RWPE1 (cell line): Measurements from ENCODE around the gene RAPGEF2.

Experiments
- CTCF ChIA-PET: fragments of 350-600 bp; sonication (Branson Sonifier 250); formaldehyde crosslinking; extraction: SDS; loops from one replicate; lab custom pipeline; 2021; lab: Yijun Ruan, JAX
- POLR2A ChIA-PET: fragments of 400-600 bp; formaldehyde crosslinking; extraction: SDS; loops from one replicate; lab custom pipeline; 2020; ENCODE audit warnings: antibody characterized with exemption; ENCODE audit not compliant: low non-redundant PET; lab: Yijun Ruan, JAX
- DNase-seq: peaks from one replicate; pipeline ENCODE4 v3.0.0; 2012; ENCODE audit warnings: low spot score
- H3K27ac ChIP-seq: fragments of 450-650 bp; 2 replicates; pipeline ENCODE4 v1.5.1; 2017
- TF ChIP-seq, protein P1 (sequence below): fragments of 450-650 bp; conservative IDR thresholded peaks from 2 replicates; pipeline ENCODE4 v1.5.1; 2017; ENCODE audit warnings: low read depth, mild to moderate bottlenecking

RAPGEF2 gene

DNA sequence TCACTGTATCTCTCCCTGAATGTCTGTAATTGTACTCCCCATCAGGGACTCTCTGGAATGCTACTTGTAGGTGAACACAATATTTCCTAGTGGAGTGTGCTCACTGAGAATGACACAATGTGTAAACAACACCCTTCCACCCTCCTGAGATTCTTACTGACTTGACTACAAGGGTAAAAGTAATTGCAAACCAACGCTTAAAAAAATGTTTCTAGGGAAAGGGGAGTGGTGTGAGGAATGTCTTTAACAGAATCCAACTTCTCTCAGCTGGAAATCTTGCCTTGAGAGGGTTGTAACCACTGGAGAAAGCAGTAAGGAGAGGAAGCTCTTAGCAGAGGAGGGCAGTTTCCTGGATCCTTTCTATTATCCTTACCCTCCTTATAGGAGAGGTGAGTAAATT, 5.1 kb upstream of the RAPGEF2 start:
- POLR2A ChIA-PET = no interaction called here
- TF ChIP-seq, protein P1, sequence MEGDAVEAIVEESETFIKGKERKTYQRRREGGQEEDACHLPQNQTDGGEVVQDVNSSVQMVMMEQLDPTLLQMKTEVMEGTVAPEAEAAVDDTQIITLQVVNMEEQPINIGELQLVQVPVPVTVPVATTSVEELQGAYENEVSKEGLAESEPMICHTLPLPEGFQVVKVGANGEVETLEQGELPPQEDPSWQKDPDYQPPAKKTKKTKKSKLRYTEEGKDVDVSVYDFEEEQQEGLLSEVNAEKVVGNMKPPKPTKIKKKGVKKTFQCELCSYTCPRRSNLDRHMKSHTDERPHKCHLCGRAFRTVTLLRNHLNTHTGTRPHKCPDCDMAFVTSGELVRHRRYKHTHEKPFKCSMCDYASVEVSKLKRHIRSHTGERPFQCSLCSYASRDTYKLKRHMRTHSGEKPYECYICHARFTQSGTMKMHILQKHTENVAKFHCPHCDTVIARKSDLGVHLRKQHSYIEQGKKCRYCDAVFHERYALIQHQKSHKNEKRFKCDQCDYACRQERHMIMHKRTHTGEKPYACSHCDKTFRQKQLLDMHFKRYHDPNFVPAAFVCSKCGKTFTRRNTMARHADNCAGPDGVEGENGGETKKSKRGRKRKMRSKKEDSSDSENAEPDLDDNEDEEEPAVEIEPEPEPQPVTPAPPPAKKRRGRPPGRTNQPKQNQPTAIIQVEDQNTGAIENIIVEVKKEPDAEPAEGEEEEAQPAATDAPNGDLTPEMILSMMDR = no peak
- CTCF ChIA-PET = no interaction called here
- no peak overlapping the region for H3K27ac ChIP-seq
- DNase-seq = no peak

DNA sequence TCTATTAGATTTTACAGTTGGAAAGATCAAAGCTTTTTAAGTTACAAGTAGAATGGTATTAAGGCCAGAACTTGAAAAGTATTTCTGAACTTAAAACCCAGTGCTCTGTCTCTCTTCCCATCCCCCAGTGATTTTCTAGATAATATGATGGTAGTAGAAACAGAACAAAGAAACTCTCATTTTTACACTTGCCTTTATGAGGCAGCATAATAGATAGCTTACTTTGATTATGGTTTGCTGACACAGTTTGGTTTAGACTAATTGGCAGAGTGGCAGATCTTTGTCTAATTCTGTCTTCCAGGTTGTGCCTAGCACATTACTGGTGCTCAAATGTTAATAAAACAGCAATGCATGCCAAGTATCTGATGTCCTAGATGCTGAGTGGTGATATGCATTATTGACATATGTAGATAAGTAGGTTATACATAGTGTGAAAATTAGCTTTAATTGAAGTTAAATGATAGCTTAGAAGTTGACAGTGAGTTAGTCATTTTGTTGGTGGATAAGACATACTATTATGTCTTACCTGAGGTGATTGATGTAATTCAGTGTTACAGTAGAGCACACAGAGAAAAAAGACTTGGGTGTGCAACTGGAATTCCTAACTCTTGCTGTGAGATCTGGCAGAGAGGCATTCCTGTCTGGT, 4.3 kb upstream of the RAPGEF2 start:
- H3K27ac ChIP-seq = no peak overlapping the region
- DNase-seq = no peak
- ChIA-PET CTCF (no interaction called here), POLR2A (no interaction called here)
- TF ChIP-seq, protein P1 = no peak

DNA sequence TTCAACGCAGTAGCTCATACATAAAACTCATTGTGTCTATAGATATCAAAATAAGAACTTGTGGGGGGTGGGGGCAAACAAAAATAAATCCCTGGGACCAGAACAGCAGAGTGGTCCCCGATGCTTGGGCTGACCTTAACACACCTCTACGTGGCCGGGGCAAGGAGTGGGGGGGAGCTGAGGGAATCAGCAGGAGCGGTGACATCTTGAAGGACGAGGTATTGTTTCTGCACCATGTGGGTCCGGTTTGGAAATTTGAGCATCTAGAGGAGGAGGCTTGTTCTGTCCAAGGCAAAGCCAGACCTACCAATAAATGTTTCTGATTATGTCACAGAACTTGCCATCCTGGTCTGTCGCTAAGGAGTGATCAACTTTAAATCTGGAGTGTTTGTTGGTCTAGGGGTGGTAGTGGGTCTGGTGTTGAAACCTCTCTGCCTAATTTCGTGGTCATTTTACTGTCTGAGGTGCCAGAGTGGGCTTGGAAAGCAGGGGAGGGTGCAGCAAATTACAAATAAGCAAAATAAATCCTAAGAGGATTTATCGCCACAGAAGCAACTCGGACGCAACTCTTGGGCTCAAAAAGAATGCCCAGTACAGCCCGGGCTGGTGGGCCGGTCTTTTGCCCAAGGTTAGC, 774 bp upstream of the RAPGEF2 start:
- H3K27ac ChIP-seq = peak overlapping the region; percentile 91
- TF ChIP-seq, protein P1 = no peak
- DNase-seq = no peak
- CTCF ChIA-PET = no interaction called here
- POLR2A ChIA-PET = interaction anchor here (0.6 kb wide), 1 partner anchor 45 kb away, joined by 4 read pairs; no protein-coding TSS in a partner anchor

DNA sequence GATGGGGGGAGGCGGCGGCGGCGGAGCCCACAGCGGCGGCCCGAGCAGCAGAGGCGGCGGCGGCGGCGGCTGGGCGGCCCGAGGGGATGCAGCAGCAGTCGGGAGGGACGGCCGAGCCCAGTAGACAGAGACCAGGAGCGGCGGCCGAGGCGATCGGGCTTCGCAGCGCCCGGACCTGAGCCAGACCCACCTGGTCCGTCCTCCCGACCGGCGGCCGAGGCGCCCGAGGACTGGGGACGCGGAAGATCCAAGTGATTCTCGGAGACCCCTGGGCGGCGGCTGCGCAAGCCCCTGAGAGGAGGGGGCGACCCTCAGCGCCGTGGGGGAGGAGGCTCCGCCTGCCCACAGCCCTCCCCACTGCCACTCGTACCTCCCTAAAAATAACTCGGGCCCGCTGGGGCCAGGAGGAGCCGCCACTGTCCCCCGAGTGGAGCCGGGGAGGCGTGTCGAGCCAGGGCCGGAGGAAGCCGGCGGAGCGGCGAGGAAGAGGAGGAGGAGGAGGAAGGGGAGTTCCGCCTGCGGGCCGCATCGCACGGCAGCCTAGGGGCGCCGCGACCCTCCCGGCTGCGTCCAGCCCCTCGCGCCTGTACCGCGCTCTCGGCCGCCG, 608 bp downstream of the RAPGEF2 start:
- TF ChIP-seq, protein P1 = no peak
- H3K27ac ChIP-seq = peak overlapping the region; percentile 91
- peak; percentile 32 for DNase-seq
- ChIA-PET CTCF (interaction anchor here (0.6 kb wide), 1 partner anchor 10 kb away, joined by 4 read pairs; no protein-coding TSS in a partner anchor), POLR2A (no interaction called here)

DNA sequence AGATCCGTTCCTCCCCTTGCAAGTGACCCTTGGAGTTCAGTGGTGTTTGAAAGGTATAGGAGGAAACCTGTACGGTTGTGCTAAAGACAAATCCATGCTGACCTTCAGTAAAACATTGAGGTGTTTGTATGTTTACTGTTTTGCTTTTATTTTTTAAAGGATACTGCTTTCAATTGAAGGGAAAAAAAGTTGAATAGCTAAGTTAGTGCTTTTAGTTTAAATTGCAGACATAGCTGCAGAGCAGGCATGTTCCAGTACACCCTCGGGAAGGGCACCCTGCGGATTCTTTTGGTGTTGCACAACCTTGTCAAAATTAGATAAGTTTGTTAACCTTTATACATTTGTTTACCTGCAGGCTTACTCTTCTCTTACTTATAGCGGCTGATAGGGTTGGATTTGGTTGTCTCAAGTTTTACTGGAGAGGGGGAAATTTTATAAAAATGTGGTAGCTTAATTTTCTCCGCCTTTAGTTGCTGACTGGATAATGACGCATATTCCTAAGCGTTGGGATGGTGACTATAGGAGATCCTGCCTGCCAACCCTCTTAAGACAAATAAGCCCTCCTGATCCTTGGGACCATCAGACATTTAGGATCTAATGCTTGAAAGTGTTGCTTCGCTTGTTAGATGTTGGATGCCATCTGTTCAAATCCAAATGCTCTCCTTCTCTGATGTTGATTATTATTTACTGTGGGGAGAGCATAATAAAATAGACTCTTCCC, 2.0 kb downstream of the RAPGEF2 start:
- H3K27ac ChIP-seq = peak overlapping the region; percentile 91
- ChIA-PET CTCF (interaction anchor here (0.6 kb wide), 1 partner anchor 335 kb away, joined by 3 read pairs; no protein-coding TSS in a partner anchor), POLR2A (no interaction called here)
- DNase-seq = peak; percentile 37
- TF ChIP-seq, protein P1 = no peak

DNA sequence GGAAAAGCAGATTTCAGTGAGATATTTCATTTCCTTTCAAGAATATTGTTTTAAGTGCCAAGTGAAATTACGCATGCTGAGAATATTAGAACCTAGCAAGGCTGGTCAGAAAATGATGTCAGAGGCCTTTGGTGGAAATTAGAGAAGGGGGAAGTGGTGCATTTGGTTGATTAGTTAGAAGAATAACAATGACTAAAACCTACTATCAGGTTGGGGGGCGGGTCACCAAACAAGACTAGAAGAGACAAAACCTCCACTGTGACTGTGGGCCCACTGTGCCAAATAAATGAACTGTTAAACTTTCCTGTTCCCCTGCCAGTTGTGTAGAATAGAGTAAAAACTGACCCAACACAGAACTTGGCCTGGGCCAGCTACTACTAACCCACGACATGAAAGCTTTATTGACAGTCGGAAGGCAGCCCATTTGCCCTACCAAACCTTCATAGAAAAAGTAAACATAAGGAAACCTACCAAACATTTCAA, 2.9 kb downstream of the RAPGEF2 start:
- ChIA-PET CTCF (no interaction called here), POLR2A (no interaction called here)
- no peak for DNase-seq
- H3K27ac ChIP-seq = no peak overlapping the region
- TF ChIP-seq, protein P1 = no peak
